Esophagus muscularis mucosa (tissue), 4 donors: ENCODE measurements around the gene PXDN. TPM values are rescaled to one million over a fixed set of nuclear protein-coding genes. Genes with fewer than 3 reads are reported as not detected.

Experiments used
- DNase-seq: peaks from one replicate; pipeline ENCODE4 v3.0.0-alpha.2; 2017; ENCODE audit errors: extremely low spot score
- H3K27ac ChIP-seq, 4 donors: fragments of 200-600 bp; sonication (generic); replicated peaks in 1 of 4; 1 replicate in 3 of 4; 2 replicates in 1 of 4; pipeline ENCODE4 v1.5.1; 2016 to 2019; ENCODE audit warnings: mild to moderate bottlenecking in 1 of 4
- H3K27me3 ChIP-seq, 4 donors: fragments of 200-600 bp; sonication (generic); one replicate each; pipeline versions ENCODE4 v1.5.1 to v1.6.0; 2016 to 2019
- H3K36me3 ChIP-seq, 4 donors: fragments of 200-600 bp; sonication (generic); one replicate each; pipeline ENCODE4 v1.5.1; 2016 to 2019
- H3K4me1 ChIP-seq, 4 donors: fragments of 200-600 bp; sonication (generic); one replicate each; pipeline ENCODE4 v1.5.1; 2016 to 2019
- H3K4me3 ChIP-seq, 4 donors: fragments of 200-600 bp; sonication (generic); 1 replicate in 2 of 4; 2 replicates in 2 of 4; pipeline ENCODE4 v1.5.1; 2016 to 2019; ENCODE audit warnings: mild to moderate bottlenecking in 4 of 4, moderate library complexity in 1 of 4
- H3K9me3 ChIP-seq, 4 donors: fragments of 200-600 bp; sonication (generic); 1 replicate in 3 of 4; 2 replicates in 1 of 4; pipeline ENCODE4 v1.5.1; 2016 to 2019
- CTCF ChIP-seq, 3 experiments: fragments of 200-600 bp in 2 of 3; fragments of 450-650 bp in 1 of 3; sonication (generic) in 2 of 3; IDR thresholded peaks; one replicate each; pipeline ENCODE4 v1.5.1; 2017 to 2019; ENCODE audit warnings: antibody characterized with exemption in 3 of 3, mild to moderate bottlenecking in 2 of 3, moderate library complexity in 1 of 3
- EP300 ChIP-seq: sonication (generic); formaldehyde crosslinking; IDR thresholded peaks from one replicate; pipeline ENCODE4 v1.6.1; 2017; ENCODE audit warnings: antibody characterized with exemption
- POLR2A ChIP-seq: fragments of 450-650 bp; IDR thresholded peaks from one replicate; pipeline ENCODE4 v1.6.1; 2017; ENCODE audit warnings: antibody characterized with exemption, moderate library complexity, mild to moderate bottlenecking, low read depth
- POLR2AphosphoS5 ChIP-seq, 2 donors: sonication (generic); formaldehyde crosslinking; IDR thresholded peaks; one replicate each; pipeline ENCODE4 v1.6.1; 2017; ENCODE audit warnings: antibody characterized with exemption in 2 of 2
- WGBS: methylation state at CpG from one replicate; pipeline ENCODE4 v1.1.5; 2018; 5-methylcytosine and 5-hydroxymethylcytosine counted together
- intact Hi-C: fragments of 100-400 bp; cut with DNase I; formaldehyde crosslinking; loops from one replicate; pipeline ENCODE4 v1.15.1; 2023
- total RNA-seq, 4 donors: library from RNA; depleted of rRNA; stranded (reverse); fragments of >200 nt; gene quantifications; one replicate each; pipeline versions ENCODE4 v1.1.0 to v1.2.1, GENCODE V29; 2016

PXDN gene
- total RNA-seq, 4 donors from 2014 or later: 19.9 to 81.6 (median 50.1) TPM

GRCh38 chr2:1775511-1776035, 31.3 kb upstream of the PXDN start:
- Histone ChIP-seq H3K4me3 (no peak overlapping the region), H3K9me3 (no peaks in the 10 kb centered on the region), H3K27ac (no peak overlapping the region), H3K36me3 (no peaks in the 10 kb centered on the region), H3K4me1 (peaks cover 0 to 6% (median 0%) of the 10 kb centered on the region in 4 donors), H3K27me3 (no peaks in the 10 kb centered on the region)
- intact Hi-C loops: no loop called here
- DNase-seq: no peak
- 94% methylated on average over 7 of the region's 7 CpGs for WGBS
- TF ChIP-seq POLR2A (no peak), CTCF (IDR thresholded peaks at IDR 0.05) (no peak), POLR2AphosphoS5 (IDR thresholded peaks at IDR 0.05) (no peak), EP300 (no peak)

- H3K27ac ChIP-seq: no peak overlapping the region
- WGBS: 85% methylated on average over 3 of the region's 3 CpGs
- TF ChIP-seq EP300 (no peak), CTCF (IDR thresholded peaks at IDR 0.05) (no peak), POLR2A (no peak), POLR2AphosphoS5 (IDR thresholded peaks at IDR 0.05) (no peak)
- H3K27me3 ChIP-seq: no peaks in the 10 kb centered on the region
- no peaks in the 10 kb centered on the region for H3K36me3 ChIP-seq
- DNase-seq: no peak
- peaks cover 0 to 6% (median 0%) of the 10 kb centered on the region in 4 donors for H3K4me1 ChIP-seq
- intact Hi-C loops: no loop called here
- no peaks in the 10 kb centered on the region for H3K9me3 ChIP-seq
- no peak overlapping the region for H3K4me3 ChIP-seq
Measured at GRCh38 chr2:1774929-1775328, 30.6 kb upstream of the PXDN start.

- H3K9me3 ChIP-seq: no peaks in the 10 kb centered on the region
- H3K36me3 ChIP-seq: no peaks in the 10 kb centered on the region
- H3K27me3 ChIP-seq: no peaks in the 10 kb centered on the region
- H3K4me3 ChIP-seq: no peak overlapping the region
- intact Hi-C loops: no loop called here
- no peak overlapping the region for H3K27ac ChIP-seq
- TF ChIP-seq POLR2A (no peak), POLR2AphosphoS5 (IDR thresholded peaks at IDR 0.05) (no peak), EP300 (no peak), CTCF (IDR thresholded peaks at IDR 0.05) (no peak)
- peaks cover 0 to 6% (median 0%) of the 10 kb centered on the region in 4 donors for H3K4me1 ChIP-seq
- no peak for DNase-seq
- 63% methylated on average over 7 of the region's 7 CpGs for WGBS
Measured at GRCh38 chr2:1773883-1774282, 29.6 kb upstream of the PXDN start.

GRCh38 chr2:1772471-1773267, 28.4 kb upstream of the PXDN start:
- 91% methylated on average over 8 of the region's 8 CpGs for WGBS
- Histone ChIP-seq H3K9me3 (no peaks in the 10 kb centered on the region), H3K4me3 (no peak overlapping the region), H3K27ac (no peak overlapping the region), H3K4me1 (peaks cover 0 to 6% (median 0%) of the 10 kb centered on the region in 4 donors), H3K27me3 (no peaks in the 10 kb centered on the region), H3K36me3 (no peaks in the 10 kb centered on the region)
- no peak for DNase-seq
- intact Hi-C loops: no loop called here
- TF ChIP-seq CTCF (IDR thresholded peaks at IDR 0.05): no peak
- TF ChIP-seq EP300: no peak
- TF ChIP-seq POLR2A: no peak
